ENCODE data around the gene PCSK6.

PCSK6 gene

DNA sequence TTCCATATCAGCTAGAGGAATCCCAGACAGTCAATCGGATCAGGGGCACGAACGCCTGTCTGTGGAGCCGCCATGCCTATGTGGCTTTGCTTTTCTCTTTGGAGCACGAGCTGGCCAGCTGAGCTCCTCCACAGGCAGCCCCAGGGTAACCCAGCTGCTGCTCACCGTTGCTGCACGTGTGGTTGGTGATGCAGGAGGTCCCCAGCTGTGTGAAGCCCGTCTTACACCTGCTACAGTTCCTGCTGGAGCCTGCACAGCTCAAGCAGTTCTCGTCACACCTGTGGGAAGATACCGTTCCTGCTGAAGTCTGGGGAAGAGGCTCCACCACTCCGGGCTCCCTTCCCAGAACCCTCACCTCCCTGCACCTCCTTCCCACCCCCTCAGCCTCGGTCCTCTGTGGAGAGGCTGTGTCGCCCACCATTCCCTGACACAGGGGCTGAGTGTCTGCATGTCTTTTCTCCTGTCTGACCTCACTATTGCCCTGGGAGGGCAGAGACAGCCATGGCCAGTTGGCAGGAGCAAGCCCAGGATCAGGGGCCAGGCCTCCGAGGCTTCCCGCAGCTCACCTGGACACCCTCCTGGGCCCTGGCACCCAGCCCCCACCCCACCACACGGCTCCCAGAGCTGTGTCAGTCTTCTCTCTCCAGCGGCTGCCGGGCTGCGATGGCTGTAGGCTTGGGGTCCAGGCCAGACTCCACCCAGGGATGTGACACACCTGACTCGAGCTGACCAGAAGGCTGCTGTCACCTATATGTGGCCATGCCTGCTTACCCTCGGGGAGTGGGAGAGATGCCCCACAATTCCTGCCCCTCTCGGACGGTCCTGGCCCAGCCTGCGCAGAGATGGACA lies 182.2 kb downstream of the PCSK6 start:
- intact Hi-C loops (cut with DNase I; ENCODE audit: low total_unique reads): no loop called here
- H3K36me3 ChIP-seq: no peaks in the 10 kb centered on the region
- no peak overlapping the region for H3K27ac ChIP-seq
- H3K4me1 ChIP-seq: no peaks in the 10 kb centered on the region
- TF ChIP-seq CTCF (IDR thresholded peaks at IDR 0.05): no peak
- H3K4me3 ChIP-seq: no peak overlapping the region
- peaks cover 0 to 23% of the 10 kb centered on the region in 2 donors for H3K27me3 ChIP-seq
- H3K9me3 ChIP-seq: no peaks in the 10 kb centered on the region
- no peak for DNase-seq

DNA sequence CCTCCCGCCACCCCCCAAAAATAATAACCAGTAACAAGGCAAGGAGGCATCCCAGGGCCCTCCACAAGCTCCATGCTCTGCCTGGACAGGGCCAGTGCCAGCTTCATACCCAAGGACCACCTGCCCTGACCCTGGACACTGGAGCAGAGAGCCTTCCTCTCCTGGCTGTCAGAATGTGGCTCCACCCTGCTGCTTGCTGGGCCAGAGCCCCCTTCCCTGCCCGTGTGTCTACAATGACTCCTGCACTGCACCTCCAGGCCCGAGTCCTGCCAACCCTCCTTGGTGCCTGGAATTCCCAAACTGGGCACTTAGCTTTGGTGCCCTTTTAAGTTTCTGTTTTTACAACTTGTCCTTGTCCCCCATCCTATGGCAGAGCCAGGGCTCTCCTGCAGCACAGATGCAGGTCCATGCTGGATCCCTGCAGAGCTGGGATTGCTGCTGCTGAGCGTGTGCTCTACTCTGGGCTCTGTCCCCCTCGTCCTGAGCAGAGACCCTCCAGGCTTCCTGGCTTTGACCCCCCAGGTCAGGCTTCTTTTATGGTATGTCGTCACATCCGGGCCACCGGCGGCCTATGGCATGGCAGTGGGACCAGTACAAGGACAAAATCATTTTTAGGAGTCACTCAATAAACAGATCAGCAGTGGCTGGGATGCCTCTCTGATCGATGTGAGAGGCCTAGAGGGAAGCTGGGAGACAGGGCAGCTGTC lies 183.0 kb downstream of the PCSK6 start:
- no peak overlapping the region for H3K27ac ChIP-seq
- H3K36me3 ChIP-seq: no peaks in the 10 kb centered on the region
- H3K27me3 ChIP-seq: peaks cover 0 to 23% of the 10 kb centered on the region in 2 donors
- intact Hi-C loops (cut with DNase I; ENCODE audit: low total_unique reads): no loop called here
- no peak for TF ChIP-seq CTCF (IDR thresholded peaks at IDR 0.05)
- no peak overlapping the region for H3K4me3 ChIP-seq
- H3K9me3 ChIP-seq: no peaks in the 10 kb centered on the region
- no peak for DNase-seq
- H3K4me1 ChIP-seq: no peaks in the 10 kb centered on the region

DNA sequence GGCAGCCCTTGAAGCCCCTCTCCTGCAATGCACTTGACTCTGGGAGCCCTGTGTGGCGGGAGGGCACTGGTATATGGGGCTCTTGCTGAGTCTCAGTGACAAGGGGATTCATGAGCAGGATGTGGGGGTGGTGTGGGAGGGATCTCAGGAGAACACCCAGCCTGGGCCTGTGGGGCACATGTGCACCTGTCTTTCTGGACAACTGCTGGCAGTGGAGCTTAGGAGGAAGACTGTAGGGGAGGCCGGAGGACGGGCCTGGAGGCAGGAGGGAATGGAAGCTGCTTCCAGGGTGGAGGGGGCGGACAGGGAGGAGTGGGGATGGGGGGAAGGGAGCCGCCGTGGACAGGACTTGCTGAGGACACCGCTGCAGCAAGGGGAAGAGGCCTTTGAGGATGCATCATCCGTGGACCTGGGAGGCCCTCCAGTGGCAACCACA lies 183.7 kb downstream of the PCSK6 start:
- DNase-seq: no peak
- TF ChIP-seq CTCF (IDR thresholded peaks at IDR 0.05): no peak
- Histone ChIP-seq H3K36me3 (no peaks in the 10 kb centered on the region), H3K27me3 (peaks cover 0 to 23% of the 10 kb centered on the region in 2 donors), H3K4me1 (no peaks in the 10 kb centered on the region), H3K27ac (no peak overlapping the region), H3K9me3 (no peaks in the 10 kb centered on the region), H3K4me3 (no peak overlapping the region)
- intact Hi-C loops (cut with DNase I; ENCODE audit: low total_unique reads): no loop called here

DNA sequence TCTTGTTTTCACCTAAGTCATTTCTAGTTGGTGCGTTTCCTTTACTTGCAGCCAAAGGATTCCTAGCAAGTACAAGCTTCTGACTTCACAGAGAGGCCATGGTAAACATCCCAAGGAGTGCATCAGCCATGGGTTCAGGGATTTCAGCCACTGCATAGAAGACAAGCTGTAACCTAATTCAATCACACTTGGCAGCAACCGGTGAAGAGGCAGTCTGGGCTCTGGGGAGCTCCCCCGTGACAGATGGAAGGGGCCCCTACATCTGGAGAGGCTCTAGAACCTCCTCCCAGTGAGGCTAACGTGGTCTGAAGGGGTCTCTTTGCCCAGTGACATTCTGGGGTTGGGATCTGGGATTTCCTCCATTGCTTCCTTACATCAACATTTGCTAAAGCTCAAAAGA lies 186.1 kb downstream of the PCSK6 start:
- intact Hi-C loops (cut with DNase I; ENCODE audit: low total_unique reads): loop anchor here (5.0 kb wide), 2 partner anchors 189 to 339 kb away; no protein-coding TSS in a partner anchor
- Histone ChIP-seq H3K36me3 (no peaks in the 10 kb centered on the region), H3K4me1 (no peaks in the 10 kb centered on the region), H3K9me3 (no peaks in the 10 kb centered on the region), H3K4me3 (no peak overlapping the region), H3K27me3 (peaks cover 0 to 13% of the 10 kb centered on the region in 2 donors), H3K27ac (no peak overlapping the region)
- DNase-seq: no peak
- TF ChIP-seq CTCF (IDR thresholded peaks at IDR 0.05): no peak

DNA sequence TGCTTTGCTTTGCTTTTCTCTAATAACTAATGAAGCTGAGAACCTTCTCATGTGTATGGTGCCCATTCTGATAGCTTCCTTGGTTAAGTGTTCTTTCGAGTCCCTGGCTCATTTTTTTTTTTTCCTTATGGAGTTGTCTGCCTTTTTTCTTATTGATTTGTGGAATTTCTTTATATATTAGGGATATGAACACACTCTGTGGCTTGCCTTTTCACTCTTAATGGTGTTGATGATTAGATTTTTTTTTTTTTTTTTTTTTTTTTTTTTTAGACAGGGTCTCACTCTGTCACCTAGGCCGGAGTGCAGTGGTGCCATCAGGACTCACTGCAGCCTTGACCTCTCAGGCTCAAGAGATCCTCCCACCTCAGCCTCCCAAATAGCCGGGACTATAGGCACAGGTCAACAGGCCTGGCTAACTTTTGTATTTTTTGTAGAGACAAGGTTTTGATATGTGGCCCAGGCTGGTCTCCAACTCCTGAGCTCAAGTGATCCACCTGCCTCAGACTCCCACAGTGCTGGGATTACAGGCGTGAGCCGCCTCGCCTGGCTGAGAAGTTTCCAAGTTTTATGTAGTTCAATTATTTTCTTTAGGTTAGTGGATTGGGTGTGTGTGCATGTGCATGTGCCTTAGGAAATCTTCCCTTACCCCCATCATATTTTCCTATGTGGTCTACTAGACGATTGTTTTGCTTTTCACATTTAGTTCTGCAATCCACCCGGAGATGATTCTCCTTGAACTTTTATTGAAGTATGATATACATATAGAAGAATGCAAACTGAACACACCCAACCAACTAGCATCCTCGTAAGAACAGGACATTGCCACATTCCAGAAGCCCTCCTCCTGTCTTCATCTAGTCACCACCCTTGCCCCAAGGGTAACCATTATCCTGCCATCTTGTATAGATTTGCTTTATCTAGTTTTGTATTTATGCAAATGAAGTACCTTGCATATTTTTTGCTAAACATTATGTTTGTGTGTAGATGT lies 192.8 kb downstream of the PCSK6 start:
- Histone ChIP-seq H3K4me1 (peaks cover 0 to 25% (median 21%) of the 10 kb centered on the region in 4 donors), H3K4me3 (no peak overlapping the region), H3K36me3 (no peaks in the 10 kb centered on the region), H3K27ac (no peak overlapping the region), H3K9me3 (no peaks in the 10 kb centered on the region), H3K27me3 (no peaks in the 10 kb centered on the region)
- no peak for TF ChIP-seq CTCF (IDR thresholded peaks at IDR 0.05)
- intact Hi-C loops (cut with DNase I; ENCODE audit: low total_unique reads): no loop called here
- no peak for DNase-seq
